HG03064 (cell line): ENCODE measurements around the gene GPR33.
"Not testable (repeated sequence)": the region's sequence is repeated elsewhere in the genome, so short reads cannot be mapped to it uniquely, and the experiment has no call there.

Experiments used
- ATAC-seq: cut with Tn5 transposase; IDR thresholded peaks from one replicate; pipeline ENCODE4 v1.9.1; 2021; ENCODE audit warnings: low read depth; ENCODE audit not compliant: unreplicated experiment

Gene GPR33

GRCh38 chr14:31462450-31462849 lies 25.4 kb downstream of the GPR33 start:
- ATAC-seq: not testable (repeated sequence)

GRCh38 chr14:31461545-31461944 lies 26.3 kb downstream of the GPR33 start:
- no peak for ATAC-seq

- ATAC-seq: no peak
Measured at GRCh38 chr14:31457665-31458659, 29.9 kb downstream of the GPR33 start.

- peak; percentile 98 for ATAC-seq
Measured at GRCh38 chr14:31456841-31457664, 30.8 kb downstream of the GPR33 start, which contains the start of gene DTD2. Gene DTD2, minus strand, starts transcription at chr14:31457506. Its CDS starts 113 bp downstream, at chr14:31457393.

- peak; percentile 75 for ATAC-seq
Measured at GRCh38 chr14:31449971-31450610, 37.7 kb downstream of the GPR33 start.

- no peak for ATAC-seq
Measured at GRCh38 chr14:31449136-31449535, 38.7 kb downstream of the GPR33 start.

- ATAC-seq: no peak
Measured at GRCh38 chr14:31445703-31446102, 42.1 kb downstream of the GPR33 start.

- no peak for ATAC-seq
Measured at GRCh38 chr14:31442284-31442683, 45.6 kb downstream of the GPR33 start.

- ATAC-seq: no peak
Measured at GRCh38 chr14:31441273-31442111, 46.3 kb downstream of the GPR33 start.

- no peak for ATAC-seq
Measured at GRCh38 chr14:31440280-31440679, 47.6 kb downstream of the GPR33 start.

- ATAC-seq: no peak
Measured at GRCh38 chr14:31439561-31439960, 48.3 kb downstream of the GPR33 start.

GRCh38 chr14:31437045-31437691 lies 50.7 kb downstream of the GPR33 start:
- ATAC-seq: not testable (repeated sequence)

GRCh38 chr14:31435276-31435675 lies 52.6 kb downstream of the GPR33 start:
- no peak for ATAC-seq
